ENCODE measurements around the gene SETDB2. TPM values are rescaled to one million over a fixed set of nuclear protein-coding genes. Genes with fewer than 3 reads are reported as not detected.
A peak's percentile ranks its signal among the peaks of the same experiment; 100 is the strongest.

Gene SETDB2
- total and polyA plus RNA-seq, 8 donors = 3.1 to 8.9 (median 6.4) TPM

GRCh38 chr13:49452725-49453457, 8.8 kb downstream of the SETDB2 start:
- ATAC-seq (no peak), FAIRE-seq (no peak)
- TF ChIP-seq CTCF (IDR thresholded peaks at IDR 0.05) = no peak

GRCh38 chr13:49453465-49453864, 9.4 kb downstream of the SETDB2 start:
- Histone ChIP-seq H3K27ac (no peak overlapping the region), H3K36me3 (no peaks in the 10 kb centered on the region), H3K4me3 (no peak overlapping the region), H3K27me3 (no peaks in the 10 kb centered on the region), H3K9me3 (no peaks in the 10 kb centered on the region), H3K4me1 (peaks cover 8 to 17% (median 10%) of the 10 kb centered on the region in 3 donors)
- ATAC-seq = no peak
- WGBS, 2 donors = 96 to 99% methylated on average over 7 of the region's 7 CpGs
- DNase-seq = no peak
- no peak for TF ChIP-seq CTCF (IDR thresholded peaks at IDR 0.05)
- FAIRE-seq = no peak
- intact Hi-C loops (cut with DNase I) = no loop called here

More at GRCh38 chr13:49452725-49453457, 8.8 kb downstream of the SETDB2 start:
- H3K27ac ChIP-seq = no peak overlapping the region
- intact Hi-C loops (cut with DNase I) = no loop called here
- 72 to 74% methylated on average over 8 of the region's 8 CpGs for WGBS, 2 donors
- H3K36me3 ChIP-seq = no peaks in the 10 kb centered on the region
- no peaks in the 10 kb centered on the region for H3K27me3 ChIP-seq
- H3K4me3 ChIP-seq = no peak overlapping the region
- peaks cover 8 to 23% (median 16%) of the 10 kb centered on the region in 3 donors for H3K4me1 ChIP-seq
- no peak for DNase-seq
- no peaks in the 10 kb centered on the region for H3K9me3 ChIP-seq

GRCh38 chr13:49454388-49455006, 10.4 kb downstream of the SETDB2 start:
- 77 to 78% methylated on average over 4 of the region's 4 CpGs for WGBS, 2 donors
- FAIRE-seq = peak; percentile 75

GRCh38 chr13:49455007-49455398, 10.9 kb downstream of the SETDB2 start:
- TF ChIP-seq CTCF (IDR thresholded peaks at IDR 0.05) = no peak
- H3K27me3 ChIP-seq = no peaks in the 10 kb centered on the region
- DNase-seq = no peak
- intact Hi-C loops (cut with DNase I) = no loop called here
- no peak for FAIRE-seq
- H3K36me3 ChIP-seq = no peaks in the 10 kb centered on the region
- no peak overlapping the region for H3K4me3 ChIP-seq
- peaks cover 6 to 12% (median 8%) of the 10 kb centered on the region in 3 donors for H3K4me1 ChIP-seq
- no peaks in the 10 kb centered on the region for H3K9me3 ChIP-seq
- no peak overlapping the region for H3K27ac ChIP-seq
- no peak for ATAC-seq

More at GRCh38 chr13:49454388-49455006, 10.4 kb downstream of the SETDB2 start:
- Histone ChIP-seq H3K36me3 (no peaks in the 10 kb centered on the region), H3K9me3 (no peaks in the 10 kb centered on the region), H3K27ac (no peak overlapping the region), H3K4me1 (peaks cover 6 to 12% (median 8%) of the 10 kb centered on the region in 3 donors), H3K4me3 (no peak overlapping the region), H3K27me3 (no peaks in the 10 kb centered on the region)
- DNase-seq = no peak
- no peak for ATAC-seq
- TF ChIP-seq CTCF (IDR thresholded peaks at IDR 0.05) = no peak
- intact Hi-C loops (cut with DNase I) = no loop called here

- Histone ChIP-seq H3K4me3 (no peak overlapping the region), H3K36me3 (no peaks in the 10 kb centered on the region), H3K4me1 (peaks cover 6 to 12% (median 8%) of the 10 kb centered on the region in 3 donors), H3K9me3 (no peaks in the 10 kb centered on the region), H3K27ac (no peak overlapping the region), H3K27me3 (no peaks in the 10 kb centered on the region)
- no peak for FAIRE-seq
- TF ChIP-seq CTCF (IDR thresholded peaks at IDR 0.05) = no peak
- DNase-seq = no peak
- 91 to 98% methylated on average over 1 of the region's 1 CpG for WGBS, 2 donors
- ATAC-seq = no peak
- intact Hi-C loops (cut with DNase I) = no loop called here
Observed at GRCh38 chr13:49456156-49456555, 12.1 kb downstream of the SETDB2 start.

All from pancreas (tissue), 10 donors.